GM12878 (cell line): ENCODE data around the gene CD2. TPM values are rescaled to one million over a fixed set of nuclear protein-coding genes. Genes with fewer than 3 reads are reported as not detected.
A peak's percentile ranks its signal among the peaks of the same experiment; 100 is the strongest.

ENCODE experiments used
- BCL3 ChIP-seq: IDR thresholded peaks from 2 replicates; pipeline ENCODE4 v1.6.1; 2011; ENCODE audit warnings: borderline replicate concordance, low read depth, mild to moderate bottlenecking, moderate library complexity, low read length; ENCODE audit not compliant: insufficient read depth, poor library complexity, severe bottlenecking
- CREB1 ChIP-seq: IDR thresholded peaks from 2 replicates; pipeline ENCODE4 v1.6.1; 2012; ENCODE audit warnings: low read depth, mild to moderate bottlenecking, inconsistent platforms
- CREM ChIP-seq: IDR thresholded peaks from 2 replicates; pipeline ENCODE4 v1.6.1; 2014; ENCODE audit warnings: antibody characterized with exemption, low read depth
- CTCF ChIP-seq, 3 experiments: IDR thresholded peaks in 2 of 3; conservative IDR thresholded peaks in 1 of 3; 2 replicates each; pipeline ENCODE4 v1.5.1; 2011; ENCODE audit warnings: low read depth in 3 of 3, low read length in 3 of 3, mild to moderate bottlenecking in 3 of 3, control low read depth in 2 of 3, moderate library complexity in 2 of 3, inconsistent platforms in 1 of 3, mixed read lengths in 1 of 3; ENCODE audit not compliant: control insufficient read depth in 2 of 3, insufficient read depth in 1 of 3; ENCODE audit errors: extremely low read depth in 1 of 3
- EED ChIP-seq: sonication (generic); IDR thresholded peaks from 2 replicates; pipeline ENCODE4 v1.6.1; 2016; ENCODE audit warnings: antibody characterized with exemption, low read depth
- EGR1 ChIP-seq, 2 experiments: IDR thresholded peaks; 1 replicate in 1 of 2; 2 replicates in 1 of 2; pipeline ENCODE4 v1.6.1; 2011 to 2012; ENCODE audit warnings: low read depth in 2 of 2, low read length in 2 of 2, borderline replicate concordance in 1 of 2, mild to moderate bottlenecking in 1 of 2, moderate library complexity in 1 of 2
- GATAD2B ChIP-seq: fragments of 450-650 bp; conservative IDR thresholded peaks from 2 replicates; pipeline ENCODE4 v1.6.1; 2017; ENCODE audit warnings: low read depth, mild to moderate bottlenecking, moderate library complexity
- IKZF1 ChIP-seq: fragments of 450-650 bp; conservative IDR thresholded peaks from 2 replicates; pipeline ENCODE4 v1.6.1; 2017; ENCODE audit warnings: antibody characterized with exemption, mild to moderate bottlenecking
- IRF4 ChIP-seq: IDR thresholded peaks from 2 replicates; pipeline ENCODE4 v1.6.1; 2011; ENCODE audit warnings: low read depth, low read length
- IRF5 ChIP-seq: fragments of 450-650 bp; IDR thresholded peaks from 2 replicates; pipeline ENCODE4 v1.6.1; 2017; ENCODE audit warnings: borderline replicate concordance
- JUND ChIP-seq: IDR thresholded peaks from 2 replicates; pipeline ENCODE4 v1.6.1; 2012; ENCODE audit warnings: low read depth, mild to moderate bottlenecking, low read length, improper control_type of control experiment, moderate library complexity
- MTA3 ChIP-seq: IDR thresholded peaks from 2 replicates; pipeline ENCODE4 v1.6.1; 2012; ENCODE audit warnings: low read length, inconsistent platforms, borderline replicate concordance
- MXI1 ChIP-seq: fragments of 150-350 bp; IDR thresholded peaks from 2 replicates; pipeline ENCODE4 v1.6.1; 2011; ENCODE audit warnings: low read depth, mild to moderate bottlenecking, inconsistent platforms, low read length, improper control_type of control experiment
- NBN ChIP-seq: fragments of 450-650 bp; IDR thresholded peaks from 2 replicates; pipeline ENCODE4 v1.6.1; 2016
- POLR2AphosphoS5 ChIP-seq: IDR thresholded peaks from 2 replicates; pipeline ENCODE4 v1.6.1; 2011; ENCODE audit warnings: mild to moderate bottlenecking, low read length, inconsistent platforms
- RAD51 ChIP-seq: fragments of 450-650 bp; IDR thresholded peaks from 2 replicates; pipeline ENCODE4 v1.6.1; 2016; ENCODE audit warnings: moderate library complexity, mild to moderate bottlenecking, inconsistent platforms
- SPI1 ChIP-seq: IDR thresholded peaks from 2 replicates; pipeline ENCODE4 v1.6.1; 2011; ENCODE audit warnings: low read depth, mild to moderate bottlenecking, low read length, moderate library complexity, borderline replicate concordance; ENCODE audit not compliant: insufficient read depth
- STAT3 ChIP-seq: IDR thresholded peaks from 2 replicates; pipeline ENCODE4 v1.6.1; 2011; ENCODE audit warnings: low read depth, low read length, improper control_type of control experiment
- ZBED1 ChIP-seq: IDR thresholded peaks from 2 replicates; pipeline ENCODE4 v1.6.1; 2016; ENCODE audit warnings: borderline replicate concordance
- ZNF24 ChIP-seq: fragments of 450-650 bp; IDR thresholded peaks from 2 replicates; pipeline ENCODE4 v1.6.1; 2017; ENCODE audit warnings: antibody characterized with exemption, mild to moderate bottlenecking
- ZNF592 ChIP-seq: fragments of 450-650 bp; IDR thresholded peaks from 2 replicates; pipeline ENCODE4 v1.6.1; 2017; ENCODE audit warnings: mild to moderate bottlenecking, moderate library complexity
- polyA plus RNA-seq, 11 experiments: library from polyadenylated mRNA; depleted of rRNA in 4 of 11; unstranded in 6 of 11; stranded (reverse) in 5 of 11; fragments of >200 nt; fragmentation: Nextera tagmentation in 4 of 11; fragmentation: Illumina TruSeq in 1 of 11; extraction: Ambion mirVana in 4 of 11; extraction: Trizol in 1 of 11; gene quantifications; 1 replicate in 1 of 11; 2 replicates in 10 of 11; pipeline versions ENCODE4 v1.2.1 to v1.2.3, GENCODE V29; 2011 to 2016; ENCODE audit warnings: inconsistent platforms in 2 of 11, missing spikeins in 2 of 11, low read depth in 1 of 11
- total RNA-seq, 4 experiments: library from RNA; depleted of rRNA in 3 of 4; stranded (reverse); fragments of >200 nt in 3 of 4; fragmentation: Illumina TruSeq in 1 of 4; extraction: Trizol in 1 of 4; gene quantifications; 2 replicates each; pipeline versions ENCODE4 v1.2.1 to v1.2.3, GENCODE V29; 2013 to 2021

Gene CD2
- total and polyA plus RNA-seq, 10 of the 15 experiments (the other 5 are each of a cell fraction or from before 2014, with no cell fraction given), result 0.15 to 4.3 (median 2.8) TPM

- TF ChIP-seq IRF5, result no peak
- TF ChIP-seq MXI1, result 0 out of 2 replicates have a peak, but pooled peaks have one; percentile 36
- peak; percentile 88 for TF ChIP-seq ZBED1
- peak; percentile 84 for TF ChIP-seq CREM
- TF ChIP-seq JUND, result no peak
- no peak for TF ChIP-seq CTCF (IDR thresholded peaks at IDR 0.05 in 2 of 3, conservative IDR thresholded peaks at IDR 0.05 in 1 of 3; ENCODE audit: control insufficient read depth in 2 of 3, extremely low read depth in 1 of 3, insufficient read depth in 1 of 3, low read depth in 3 of 3, low read length in 3 of 3)
- peak; percentile 97 for TF ChIP-seq EED
- peak; percentile 47; the same call in 1 of the 2 replicates for TF ChIP-seq MTA3
- peak; percentile 93 for TF ChIP-seq BCL3
- peak; percentile 23; the same call in 1 of the 2 replicates for TF ChIP-seq POLR2AphosphoS5
- peak; percentile 56; the same call in 1 of the 2 replicates for TF ChIP-seq ZNF592
- peak; percentile 40; the same call in 1 of the 2 replicates for TF ChIP-seq ZNF24
- peak in 1 of 2 experiments; percentile 59; a peak in 2 of 3 replicates for TF ChIP-seq EGR1 (IDR thresholded peaks at IDR 0.05; ENCODE audit: borderline replicate concordance in 1 of 2, low read depth in 2 of 2, low read length in 2 of 2)
- TF ChIP-seq CREB1, result peak; percentile 47
- peak; percentile 61 for TF ChIP-seq RAD51
- peak; percentile 80; the same call in 1 of the 2 replicates for TF ChIP-seq NBN
- 0 out of 2 replicates have a peak, but pooled peaks have one; percentile 14 for TF ChIP-seq STAT3
- peak; percentile 68 for TF ChIP-seq SPI1
- TF ChIP-seq IKZF1, result peak; percentile 97
- peak; percentile 73; the same call in 1 of the 2 replicates for TF ChIP-seq GATAD2B
- TF ChIP-seq IRF4, result peak; percentile 6; the same call in 1 of the 2 replicates
Observed at GRCh38 chr1:116738673-116739370, 15.4 kb upstream of the CD2 start (continued).
